Measurements from ENCODE around the gene LAMB4.

DNA sequence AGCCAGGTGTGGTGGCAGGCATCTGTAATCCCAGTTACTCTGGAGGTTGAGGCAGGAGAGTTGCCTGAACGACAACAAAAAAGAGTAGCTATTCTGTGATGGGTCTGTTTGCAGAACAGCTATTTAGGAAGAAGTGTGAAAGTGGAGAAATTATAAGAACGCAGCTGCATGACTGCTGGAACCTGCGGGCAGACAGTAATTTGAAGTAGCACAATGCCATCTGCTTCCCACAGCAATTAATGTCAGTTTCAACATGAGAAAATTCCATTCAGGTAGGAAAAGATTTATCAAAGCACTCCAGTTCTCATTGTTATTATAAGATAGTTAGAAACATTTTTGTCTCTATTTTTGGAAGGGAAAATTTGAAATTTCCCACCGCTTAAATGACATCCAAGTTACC is 148.7 kb downstream of the LAMB4 start:
- TF ChIP-seq TARDBP (IDR thresholded peaks at IDR 0.05) (no peak), SP1 (IDR thresholded peaks at IDR 0.05) (no peak)
